Left lung (tissue), 10 donors: ENCODE results near the gene MYO7A. TPM values are rescaled to one million over a fixed set of nuclear protein-coding genes. Genes with fewer than 3 reads are reported as not detected.

Source experiments
- ATAC-seq: fragments of 200-7000 bp; cut with Tn5 transposase; one replicate; pipeline ENCODE4 v1.9.1; 2020; ENCODE audit warnings: moderate library complexity
- DNase-seq, 4 donors: peaks; one replicate each; pipeline ENCODE4 v3.0.0-alpha.2; 2013 to 2020
- H3K27ac ChIP-seq, 2 donors: fragments of 200-600 bp; sonication (generic) in 1 of 2; one replicate each; pipeline versions ENCODE4 v1.5.0 to v1.8.0; 2020 to 2021
- H3K27me3 ChIP-seq, 2 donors: fragments of 200-600 bp; sonication (generic) in 1 of 2; one replicate each; pipeline versions ENCODE4 v1.5.0 to v1.8.0; 2020 to 2021
- H3K36me3 ChIP-seq, 2 donors: fragments of 200-600 bp; sonication (generic) in 1 of 2; one replicate each; pipeline versions ENCODE4 v1.5.0 to v1.8.0; 2020 to 2021
- H3K4me1 ChIP-seq, 2 donors: fragments of 200-600 bp; one replicate each; pipeline ENCODE4 v1.8.0; 2021
- H3K4me3 ChIP-seq, 2 donors: fragments of 200-600 bp; sonication (generic) in 1 of 2; one replicate each; pipeline versions ENCODE4 v1.5.0 to v1.8.0; 2020 to 2021; ENCODE audit warnings: mild to moderate bottlenecking in 1 of 2
- H3K9me3 ChIP-seq, 2 donors: fragments of 200-600 bp; sonication (generic) in 1 of 2; one replicate each; pipeline versions ENCODE4 v1.5.0 to v1.8.0; 2020 to 2021
- intact Hi-C, 2 donors: fragments of 100-400 bp; cut with DNase I; formaldehyde crosslinking; loops; one replicate each; pipeline versions ENCODE4 v1.11.2 to v1.14.2; 2022
- polyA plus RNA-seq, 6 donors: library from polyadenylated mRNA; unstranded; fragments of 120-200 nt; gene quantifications; one replicate each; pipeline ENCODE4 v1.2.1, GENCODE V29; 2013; ENCODE audit not compliant: insufficient read length in 6 of 6
- total RNA-seq, 2 donors: library from RNA; stranded (reverse); fragmentation: NEBNext Ultra II Directional; extraction: Animal tissue kit (Norgen Biotek cat#: 25700); gene quantifications; one replicate each; pipeline ENCODE4 v1.2.1, GENCODE V29; 2021
- TF ChIP-seq, protein P1 (sequence below), 2 donors: fragments of 200-600 bp; sonication (generic) in 1 of 2; IDR thresholded peaks; one replicate each; pipeline versions ENCODE4 v1.5.0 to v1.8.0; 2021; ENCODE audit warnings: antibody characterized with exemption in 2 of 2
- donor health status: DM: no; HTN: yes; CAD: no.
- donor health status: DM: no; HTN: no; CAD: no.

The MYO7A gene
- total and polyA plus RNA-seq, 8 donors = 4.8 to 13.5 (median 5.8) TPM

DNA sequence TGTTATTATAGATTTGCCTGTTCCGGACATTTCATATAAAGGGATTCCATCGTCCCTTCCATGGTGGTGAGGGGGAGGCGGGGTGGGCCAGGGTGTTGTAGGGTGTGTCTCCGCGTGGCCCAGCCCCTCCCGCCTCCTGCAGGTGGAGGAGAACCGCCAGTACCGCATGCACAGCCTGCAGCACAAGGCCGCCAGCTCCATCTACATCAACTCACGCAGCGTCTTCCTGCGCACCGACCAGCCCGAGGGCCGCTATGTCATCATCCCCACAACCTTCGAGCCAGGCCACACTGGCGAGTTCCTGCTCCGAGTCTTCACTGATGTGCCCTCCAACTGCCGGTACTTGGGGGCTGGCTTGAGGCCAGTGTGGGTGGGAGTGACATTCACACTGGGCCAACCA is 7.5 kb upstream of the MYO7A start:
- Histone ChIP-seq H3K27ac (no peak overlapping the region), H3K27me3 (peaks cover 0 to under 1% of the 10 kb centered on the region in 2 donors), H3K9me3 (no peaks in the 10 kb centered on the region), H3K4me1 (no peaks in the 10 kb centered on the region), H3K4me3 (no peak overlapping the region), H3K36me3 (peaks cover 0 to 13% of the 10 kb centered on the region in 2 donors)
- DNase-seq = peak in 1 of 4 donors; percentile 60
- ATAC-seq = no peak
- intact Hi-C loops = no loop called here
- TF ChIP-seq, protein P1, sequence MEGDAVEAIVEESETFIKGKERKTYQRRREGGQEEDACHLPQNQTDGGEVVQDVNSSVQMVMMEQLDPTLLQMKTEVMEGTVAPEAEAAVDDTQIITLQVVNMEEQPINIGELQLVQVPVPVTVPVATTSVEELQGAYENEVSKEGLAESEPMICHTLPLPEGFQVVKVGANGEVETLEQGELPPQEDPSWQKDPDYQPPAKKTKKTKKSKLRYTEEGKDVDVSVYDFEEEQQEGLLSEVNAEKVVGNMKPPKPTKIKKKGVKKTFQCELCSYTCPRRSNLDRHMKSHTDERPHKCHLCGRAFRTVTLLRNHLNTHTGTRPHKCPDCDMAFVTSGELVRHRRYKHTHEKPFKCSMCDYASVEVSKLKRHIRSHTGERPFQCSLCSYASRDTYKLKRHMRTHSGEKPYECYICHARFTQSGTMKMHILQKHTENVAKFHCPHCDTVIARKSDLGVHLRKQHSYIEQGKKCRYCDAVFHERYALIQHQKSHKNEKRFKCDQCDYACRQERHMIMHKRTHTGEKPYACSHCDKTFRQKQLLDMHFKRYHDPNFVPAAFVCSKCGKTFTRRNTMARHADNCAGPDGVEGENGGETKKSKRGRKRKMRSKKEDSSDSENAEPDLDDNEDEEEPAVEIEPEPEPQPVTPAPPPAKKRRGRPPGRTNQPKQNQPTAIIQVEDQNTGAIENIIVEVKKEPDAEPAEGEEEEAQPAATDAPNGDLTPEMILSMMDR (IDR thresholded peaks at IDR 0.05) = no peak

DNA sequence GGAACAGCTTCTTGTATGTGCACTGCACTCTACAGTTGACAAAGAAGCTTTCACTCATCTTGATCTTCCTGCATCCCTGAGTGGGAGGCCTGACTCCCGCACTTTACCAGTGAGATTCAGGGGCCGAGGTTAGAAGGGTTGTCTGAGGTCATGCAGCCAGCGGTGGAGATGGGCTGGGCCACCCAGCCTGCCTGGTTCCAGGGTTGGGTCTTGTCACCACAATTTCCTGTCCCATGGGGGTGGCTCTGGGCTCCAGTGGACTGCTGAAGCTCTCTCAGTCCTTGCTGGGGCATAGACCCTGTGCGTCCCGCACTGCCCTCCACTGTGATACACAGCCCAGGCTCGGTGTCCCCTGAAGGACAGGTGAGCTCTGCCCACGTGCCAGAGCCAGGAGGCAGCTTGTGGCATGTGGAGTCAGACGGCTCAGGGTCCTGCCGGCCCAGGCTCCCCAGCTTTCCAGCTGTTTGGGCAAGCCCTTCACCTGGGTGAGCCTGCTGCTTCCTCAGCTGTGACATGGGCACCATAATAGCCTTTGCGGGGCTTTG is 6.9 kb upstream of the MYO7A start:
- H3K27ac ChIP-seq = no peak overlapping the region
- no peaks in the 10 kb centered on the region for H3K9me3 ChIP-seq
- no peaks in the 10 kb centered on the region for H3K4me1 ChIP-seq
- H3K4me3 ChIP-seq = no peak overlapping the region
- TF ChIP-seq, protein P1 (IDR thresholded peaks at IDR 0.05) = no peak
- H3K27me3 ChIP-seq = peaks cover 0 to 6% of the 10 kb centered on the region in 2 donors
- no peak for ATAC-seq
- peak in 1 of 4 donors; percentile 47 for DNase-seq
- intact Hi-C loops = no loop called here
- H3K36me3 ChIP-seq = peaks cover 0 to 13% of the 10 kb centered on the region in 2 donors

GRCh38 chr11:77121876-77122575 is 6.0 kb upstream of the MYO7A start:
- intact Hi-C loops = no loop called here
- DNase-seq = peak in 1 of 4 donors; percentile 55
- Histone ChIP-seq H3K36me3 (peaks cover 0 to 13% of the 10 kb centered on the region in 2 donors), H3K27me3 (peaks cover 0 to 15% of the 10 kb centered on the region in 2 donors), H3K4me1 (peaks cover 2 to 3% of the 10 kb centered on the region in 2 donors), H3K4me3 (no peak overlapping the region), H3K27ac (no peak overlapping the region), H3K9me3 (no peaks in the 10 kb centered on the region)
- TF ChIP-seq, protein P1 (IDR thresholded peaks at IDR 0.05) = no peak
- ATAC-seq = no peak

- intact Hi-C loops = no loop called here
- TF ChIP-seq, protein P1 (IDR thresholded peaks at IDR 0.05) = no peak
Measured at GRCh38 chr11:77122576-77123212, 5.4 kb upstream of the MYO7A start.

GRCh38 chr11:77123591-77123990 is 4.5 kb upstream of the MYO7A start:
- DNase-seq (peak in 1 of 4 donors; percentile 60), ATAC-seq (no peak)
- TF ChIP-seq, protein P1 (IDR thresholded peaks at IDR 0.05) = no peak
- H3K27me3 ChIP-seq = peaks cover 0 to 28% of the 10 kb centered on the region in 2 donors
- H3K4me1 ChIP-seq = peaks cover 16% of the 10 kb centered on the region in 2 donors
- no peak overlapping the region for H3K4me3 ChIP-seq
- intact Hi-C loops = no loop called here
- H3K36me3 ChIP-seq = peaks cover 0 to 7% of the 10 kb centered on the region in 2 donors
- no peaks in the 10 kb centered on the region for H3K9me3 ChIP-seq
- no peak overlapping the region for H3K27ac ChIP-seq

More at GRCh38 chr11:77122576-77123212, 5.4 kb upstream of the MYO7A start:
- H3K4me1 ChIP-seq = peaks cover 9% of the 10 kb centered on the region in 2 donors
- ATAC-seq (no peak), DNase-seq (peak in 1 of 4 donors; percentile 24)
- peaks cover 0 to 13% of the 10 kb centered on the region in 2 donors for H3K36me3 ChIP-seq
- H3K27ac ChIP-seq = no peak overlapping the region
- H3K9me3 ChIP-seq = no peaks in the 10 kb centered on the region
- H3K27me3 ChIP-seq = peaks cover 0 to 21% of the 10 kb centered on the region in 2 donors
- H3K4me3 ChIP-seq = no peak overlapping the region
